Activated CD4-positive, alpha-beta T cell treated with anti-CD3 and anti-CD28 coated beads, Interleukin-2, amount 50 U/mL, for 4 hours (primary cell): ENCODE measurements around the gene KRT37.
A peak's percentile ranks its signal among the peaks of the same experiment; 100 is the strongest.
"Not testable (repeated sequence)": the region's sequence is repeated elsewhere in the genome, so short reads cannot be mapped to it uniquely, and the experiment has no call there.

Experiments
- DNase-seq, 2 experiments: peaks; one replicate each; pipeline ENCODE4 v3.0.0-alpha.2; 2020

Gene KRT37

GRCh38 chr17:41434005-41434404, 9.6 kb upstream of the KRT37 start:
- DNase-seq, result no peak

GRCh38 chr17:41433586-41433985, 9.2 kb upstream of the KRT37 start:
- DNase-seq, result no peak

GRCh38 chr17:41430376-41430775, 6.0 kb upstream of the KRT37 start:
- not testable (repeated sequence) for DNase-seq

DNA sequence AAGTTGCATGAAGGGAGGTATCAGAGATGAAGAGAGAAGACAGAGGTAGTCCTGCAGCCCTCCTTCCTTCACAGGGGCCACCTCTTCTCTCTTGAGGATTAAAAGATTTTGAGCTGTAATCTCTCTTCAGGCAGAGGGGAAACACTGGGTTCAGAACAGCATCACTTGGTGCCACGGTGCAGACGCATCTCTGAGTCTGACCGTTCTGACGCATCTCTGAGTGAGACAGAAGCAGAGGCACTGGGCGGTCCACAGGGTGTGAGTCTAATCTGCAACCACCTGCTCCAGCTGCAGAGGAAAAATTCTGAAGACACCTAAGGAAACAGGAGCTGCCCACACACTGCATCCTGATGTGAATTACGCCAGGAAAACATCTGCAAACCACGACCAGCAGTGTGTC, 5.3 kb upstream of the KRT37 start:
- no peak for DNase-seq

DNA sequence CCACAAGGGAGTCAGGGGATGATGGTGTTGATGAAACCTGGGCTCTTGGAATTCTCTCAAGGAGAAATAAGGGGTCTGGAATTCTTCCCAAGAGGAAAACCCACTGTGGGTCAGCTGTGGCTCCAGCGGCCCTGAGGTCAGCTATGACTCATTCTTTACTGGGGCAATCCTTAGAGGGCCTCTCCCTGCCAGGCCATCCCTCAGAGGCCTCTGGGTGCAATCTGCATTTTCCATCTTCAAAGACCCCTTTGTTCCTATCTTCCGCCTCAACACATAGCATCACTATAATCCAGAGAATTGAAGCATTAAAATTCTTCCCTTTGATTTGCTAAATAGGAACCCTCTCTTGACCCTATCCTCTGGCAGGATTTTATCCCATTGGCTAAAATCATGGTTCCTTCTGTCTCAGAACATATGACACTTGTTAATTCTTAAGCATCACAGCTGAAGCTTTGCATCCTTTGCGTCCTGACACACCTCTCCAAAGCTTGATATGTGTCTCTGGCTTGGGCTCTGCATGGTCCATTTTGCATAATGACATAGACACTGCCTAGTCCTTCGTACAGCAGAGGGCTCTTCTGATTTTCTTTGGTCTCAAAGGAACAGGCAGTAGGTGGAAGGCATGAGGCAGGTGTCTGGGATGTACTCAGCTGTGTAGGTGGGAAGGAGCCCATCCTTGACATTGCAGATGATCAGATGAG, 4.4 kb upstream of the KRT37 start:
- DNase-seq, result no peak

DNA sequence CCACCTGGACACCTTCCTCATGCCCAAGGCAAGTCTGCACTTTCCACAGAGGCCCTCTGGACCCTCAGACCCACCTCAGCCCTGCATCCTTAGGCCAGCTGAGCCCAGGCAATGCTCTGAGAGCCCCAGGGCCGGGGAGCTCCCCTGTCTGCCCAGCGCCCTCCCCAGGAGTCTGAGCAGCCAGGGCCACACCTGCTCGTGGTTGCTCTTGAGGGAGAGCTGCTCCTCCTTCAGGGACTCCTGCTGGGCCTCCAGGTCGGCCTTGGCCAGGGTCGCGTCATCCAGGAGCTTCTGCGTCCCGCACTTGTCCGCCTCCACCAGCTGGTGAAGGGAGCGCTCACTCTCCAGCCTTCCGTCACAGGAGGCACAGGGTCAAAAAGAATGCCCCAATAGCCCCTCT, 1.8 kb downstream of the KRT37 start:
- DNase-seq, result not testable (repeated sequence)

GRCh38 chr17:41421617-41422016, 2.8 kb downstream of the KRT37 start:
- DNase-seq, result no peak

- no peak for DNase-seq
Measured at GRCh38 chr17:41421116-41421515, 3.3 kb downstream of the KRT37 start.

GRCh38 chr17:41420134-41420533, 4.3 kb downstream of the KRT37 start:
- no peak for DNase-seq

GRCh38 chr17:41419716-41420115, 4.7 kb downstream of the KRT37 start:
- DNase-seq, result no peak

GRCh38 chr17:41418116-41418860, 6.1 kb downstream of the KRT37 start:
- no peak for DNase-seq

DNA sequence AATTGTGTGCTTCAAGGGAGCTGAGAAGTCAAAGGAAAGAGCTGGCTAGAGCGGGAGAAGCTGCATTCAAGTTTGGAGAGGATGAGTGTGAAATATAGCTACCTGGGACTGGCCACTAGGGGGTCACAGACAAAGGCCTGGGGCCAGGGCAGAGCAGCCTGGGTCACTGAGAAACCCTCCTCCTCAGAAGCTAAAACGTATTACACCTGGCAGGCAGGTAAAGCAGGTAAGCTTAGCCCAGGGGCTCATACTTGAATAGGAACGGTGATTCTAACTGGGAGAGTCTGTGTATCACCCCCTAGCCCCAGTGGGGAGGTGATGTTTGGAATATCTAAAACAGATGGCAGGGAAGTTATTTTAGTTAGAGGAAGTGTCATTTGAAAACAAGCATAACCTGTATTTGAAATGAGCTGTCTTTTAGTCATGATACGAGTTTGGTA, 6.8 kb downstream of the KRT37 start:
- no peak for DNase-seq

- no peak for DNase-seq
Measured at GRCh38 chr17:41417127-41417526, 7.3 kb downstream of the KRT37 start.

- no peak for DNase-seq
Measured at GRCh38 chr17:41416479-41416878, 7.9 kb downstream of the KRT37 start.

GRCh38 chr17:41415833-41416335, 8.5 kb downstream of the KRT37 start:
- no peak for DNase-seq

GRCh38 chr17:41415411-41415810, 9.0 kb downstream of the KRT37 start:
- no peak for DNase-seq

DNA sequence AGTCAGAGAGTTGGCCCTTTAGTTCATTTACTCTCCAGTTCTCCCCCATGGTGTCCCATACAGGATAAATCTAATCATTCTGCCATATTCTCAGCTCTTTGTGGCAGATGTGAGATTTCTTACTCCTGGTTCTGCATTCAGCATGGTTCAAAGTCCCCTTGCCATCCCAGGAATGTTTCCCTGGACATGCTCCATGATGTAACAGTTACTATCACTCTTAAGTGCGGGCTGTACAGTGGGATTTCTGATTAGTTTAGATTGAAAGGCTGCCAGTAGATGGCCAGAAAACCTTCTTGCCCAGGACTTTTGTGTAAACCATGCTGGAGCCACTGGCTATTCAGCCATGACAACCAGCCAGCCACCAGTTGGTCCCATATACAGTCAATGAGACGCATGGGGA, 10.4 kb downstream of the KRT37 start:
- DNase-seq, result no peak

GRCh38 chr17:41413353-41413957, 10.9 kb downstream of the KRT37 start:
- DNase-seq, result no peak

DNA sequence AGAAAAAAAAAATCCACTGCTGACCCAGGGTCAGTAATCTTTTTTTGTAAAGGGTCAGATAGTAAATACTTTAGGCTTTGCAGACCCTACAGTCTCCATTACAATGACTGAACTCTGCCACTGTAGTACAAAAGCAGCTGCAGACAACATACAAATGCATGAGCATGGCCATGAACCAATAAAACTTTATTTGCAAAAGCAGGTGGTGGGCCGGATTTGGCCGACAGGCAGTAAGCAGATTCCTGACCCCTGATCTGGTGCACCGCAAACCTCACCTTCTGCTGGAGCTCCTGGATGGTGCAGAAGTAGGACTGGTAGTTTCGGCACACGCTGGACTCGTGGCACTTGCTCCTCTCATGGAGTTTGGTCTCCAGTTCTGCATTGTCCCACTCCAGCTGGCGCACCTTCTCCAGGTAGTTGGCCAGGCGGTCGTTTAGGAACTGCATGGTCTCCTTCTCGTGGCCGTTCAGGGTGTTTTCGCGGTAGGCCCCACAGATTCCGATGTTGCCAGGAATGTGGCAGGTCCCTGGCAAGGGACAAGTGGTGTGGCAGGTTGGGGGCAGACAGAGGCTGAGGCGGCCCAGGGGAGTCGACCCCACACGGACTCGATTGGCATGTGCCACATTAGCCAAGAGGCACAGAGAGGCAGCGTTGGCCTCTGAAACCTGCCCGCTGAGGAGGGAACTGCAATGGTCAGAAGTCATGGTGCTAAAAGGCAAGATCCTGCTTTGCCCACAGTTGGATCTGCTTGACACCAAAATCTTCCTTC, 13.1 kb downstream of the KRT37 start:
- DNase-seq, result no peak

GRCh38 chr17:41407226-41407625, 17.2 kb downstream of the KRT37 start:
- no peak for DNase-seq

- DNase-seq, result no peak
Measured at GRCh38 chr17:41406205-41406604, 18.2 kb downstream of the KRT37 start.

DNA sequence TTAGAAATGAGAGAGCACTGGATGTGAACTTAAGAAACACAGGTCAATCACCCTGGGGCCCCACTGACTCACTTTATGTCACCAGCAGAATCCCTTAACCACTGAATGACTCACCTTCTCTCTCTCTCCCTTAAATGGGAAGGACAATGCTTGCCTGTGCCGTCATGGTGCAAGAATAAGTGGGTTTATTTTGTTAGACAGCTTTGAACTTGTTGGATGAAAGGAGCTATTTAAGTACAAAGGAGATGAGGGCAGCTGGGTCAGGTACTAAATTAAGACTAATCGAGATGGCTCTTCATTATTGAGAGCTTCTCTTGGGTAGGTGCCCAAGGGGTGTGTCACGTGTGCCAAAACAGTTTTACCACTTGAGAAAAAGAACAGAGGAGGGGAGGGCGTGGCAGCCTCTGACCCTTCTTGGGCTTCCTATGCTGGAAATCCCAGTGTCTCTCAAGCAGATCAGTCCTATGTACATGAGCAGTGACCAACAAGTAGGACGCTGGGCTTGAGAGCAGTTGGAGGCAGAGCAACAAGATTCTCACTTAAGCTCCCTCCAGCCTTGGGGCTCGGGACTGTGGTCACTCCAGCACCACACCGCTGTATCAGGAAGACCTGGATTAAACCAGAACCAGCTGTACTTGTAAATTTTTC, 20.2 kb downstream of the KRT37 start:
- peak; percentile 32 to 37 for DNase-seq
